EH (cell line): ENCODE data around the gene CGREF1.

Experiments used
- DNase-seq: peaks from one replicate; pipeline ENCODE4 v3.0.0-alpha.2; 2015; ENCODE audit warnings: low read depth

The CGREF1 gene

DNA sequence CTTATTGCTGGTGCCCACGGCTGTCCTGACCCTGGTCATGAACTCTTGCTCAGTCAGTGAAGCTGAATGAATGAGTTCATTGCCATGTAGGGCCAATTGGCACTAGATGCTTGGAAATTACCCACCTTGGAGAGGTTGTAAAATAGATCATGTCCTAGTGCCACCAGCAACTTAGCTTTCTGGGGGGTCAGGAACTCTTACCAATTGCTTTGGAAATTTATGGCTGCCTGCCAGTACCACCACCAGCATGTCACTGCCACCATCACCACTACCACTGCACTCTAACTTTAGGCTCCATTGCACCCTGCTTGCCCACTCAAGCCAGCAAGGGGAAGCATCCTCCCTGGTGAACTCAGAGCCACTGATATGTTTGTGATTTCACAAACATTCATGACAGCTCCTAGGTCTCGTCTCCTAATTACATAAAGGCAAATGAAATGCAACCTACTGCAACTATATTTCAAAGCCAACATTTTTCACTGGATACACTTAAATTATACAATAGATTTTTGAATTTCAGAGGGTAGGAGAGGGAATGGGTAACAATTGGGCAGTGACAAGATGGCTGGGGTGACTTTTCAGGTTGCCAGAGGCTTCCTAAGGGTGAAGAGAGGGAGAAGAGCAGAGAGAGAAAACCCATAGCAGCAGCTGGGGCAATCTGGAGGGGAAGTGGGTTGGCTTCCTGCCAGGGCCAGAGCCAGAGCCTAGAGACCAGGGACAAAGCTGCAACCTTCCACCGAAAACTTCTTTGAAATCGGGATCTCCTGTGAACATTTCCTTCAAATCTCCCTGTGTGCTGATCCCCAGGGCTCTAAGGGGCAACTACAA is 44.0 kb downstream of the CGREF1 start:
- no peak for DNase-seq

DNA sequence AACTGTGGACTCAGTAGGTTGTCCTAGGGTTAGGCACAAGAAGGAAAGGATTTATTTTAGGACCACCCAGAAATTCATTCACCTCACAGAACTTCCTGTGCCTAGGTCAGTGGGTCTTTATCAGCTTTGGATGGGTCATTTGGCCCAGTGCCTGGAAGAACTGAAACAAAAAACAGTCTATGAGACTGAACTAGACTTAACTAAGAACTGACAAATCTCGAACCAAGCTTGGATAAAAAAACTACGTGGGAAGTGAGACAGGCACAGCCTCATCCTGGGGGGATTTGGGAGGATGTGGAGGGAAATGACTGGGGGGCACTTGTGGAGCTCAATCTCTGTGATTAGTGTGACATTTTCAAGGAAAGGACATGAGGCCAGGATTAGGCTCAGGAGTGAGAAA is 45.1 kb downstream of the CGREF1 start:
- DNase-seq, result no peak

DNA sequence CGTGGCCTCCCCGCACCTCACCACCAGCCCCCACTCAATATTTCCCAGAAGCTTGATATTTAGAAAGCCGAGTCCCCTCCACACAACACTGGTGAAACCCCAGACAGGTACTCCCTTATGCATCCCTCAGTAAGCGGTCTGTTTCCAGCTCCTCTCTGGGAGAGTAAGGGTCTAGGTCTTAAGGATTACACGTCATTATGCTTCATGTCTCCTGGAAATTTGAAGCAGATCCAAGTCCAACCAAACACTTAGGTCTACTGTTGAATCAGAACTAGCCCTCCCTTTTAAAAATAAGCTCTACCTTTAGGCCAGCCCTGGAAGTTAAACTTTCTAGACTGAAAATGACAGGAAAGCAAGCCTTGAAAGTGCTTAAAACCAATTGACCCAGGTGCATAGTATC is 46.0 kb downstream of the CGREF1 start:
- no peak for DNase-seq

DNA sequence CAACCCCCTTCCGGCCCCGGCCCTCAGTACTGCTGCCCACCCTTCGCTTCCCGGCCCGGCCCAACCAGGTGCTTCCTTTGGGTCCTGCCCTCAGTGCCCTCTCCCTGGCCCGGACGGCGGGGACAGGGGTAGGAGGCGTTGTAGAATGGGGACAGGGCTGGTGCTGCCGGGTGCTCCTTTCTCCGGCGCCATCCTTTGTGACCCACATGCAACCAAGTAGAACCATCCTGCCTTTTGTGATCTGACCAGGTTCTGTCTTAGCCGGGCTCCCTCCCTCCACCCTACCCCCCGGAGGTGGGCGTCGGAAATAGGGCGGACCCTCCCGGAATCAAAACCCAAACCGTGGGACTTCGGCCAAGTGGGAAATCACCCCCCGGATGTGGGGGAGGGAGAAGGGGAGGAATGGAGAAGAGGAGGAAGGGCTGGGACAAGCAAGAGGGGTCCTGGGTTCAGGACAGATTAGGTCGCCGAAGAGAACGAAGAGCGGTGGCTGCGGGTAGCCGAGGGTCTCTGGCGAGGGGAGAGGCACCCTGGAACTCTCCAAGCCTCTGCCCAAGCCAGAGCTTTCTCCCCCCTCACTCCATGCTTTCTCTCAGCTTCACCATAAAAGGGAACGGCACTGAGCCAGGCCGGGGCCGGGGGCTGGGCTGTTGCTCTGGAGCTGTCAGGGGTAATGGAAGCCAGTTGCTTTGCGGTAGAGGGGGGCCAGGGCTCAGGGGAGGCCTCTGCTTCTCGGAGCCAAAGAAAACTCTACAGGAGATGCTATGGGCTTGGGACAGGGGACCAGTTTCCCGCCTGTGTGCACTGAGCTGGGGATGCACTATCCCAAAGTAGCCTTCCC is 46.7 kb downstream of the CGREF1 start:
- peak; percentile 72 for DNase-seq

DNA sequence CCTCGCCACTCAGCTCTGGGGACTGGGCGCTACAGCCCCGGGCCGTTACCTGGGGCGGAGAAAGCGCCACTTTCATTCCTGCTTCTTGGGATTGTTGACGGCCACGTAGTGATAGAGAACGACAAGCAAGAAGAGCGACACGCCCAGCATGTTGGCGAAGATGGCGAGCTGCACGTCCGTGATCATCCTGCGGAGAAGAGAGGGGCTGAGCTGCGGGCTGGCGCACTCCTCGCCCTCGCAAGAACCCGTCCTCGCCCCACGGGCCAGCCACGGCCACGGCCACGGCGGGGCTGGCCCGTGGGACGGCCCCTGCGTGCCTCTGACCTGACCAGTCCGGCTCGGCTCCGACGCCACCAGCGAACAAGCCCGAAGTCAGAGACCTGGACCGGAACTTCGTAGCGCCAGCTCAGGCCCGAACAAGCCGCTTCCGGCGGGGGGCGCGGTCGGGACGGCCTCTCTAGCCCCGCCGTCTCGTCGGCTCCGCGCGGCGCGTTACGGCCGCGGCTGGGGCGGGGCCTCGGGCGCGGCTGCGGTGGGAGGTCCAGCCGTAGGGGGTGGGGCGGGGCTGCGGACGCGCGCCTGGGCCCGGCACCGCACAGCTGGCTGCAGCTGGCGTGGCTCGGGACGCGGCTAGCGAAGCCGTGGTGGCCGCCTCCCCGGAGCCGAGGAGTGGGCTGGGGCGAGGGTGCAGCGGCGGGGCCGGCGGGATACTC is 47.5 kb downstream of the CGREF1 start, which contains the start of gene OST4:
TSS of gene OST4 (minus strand) at position 378 of the 713 bp plus-strand sequence.
- peak; percentile 94 for DNase-seq

DNA sequence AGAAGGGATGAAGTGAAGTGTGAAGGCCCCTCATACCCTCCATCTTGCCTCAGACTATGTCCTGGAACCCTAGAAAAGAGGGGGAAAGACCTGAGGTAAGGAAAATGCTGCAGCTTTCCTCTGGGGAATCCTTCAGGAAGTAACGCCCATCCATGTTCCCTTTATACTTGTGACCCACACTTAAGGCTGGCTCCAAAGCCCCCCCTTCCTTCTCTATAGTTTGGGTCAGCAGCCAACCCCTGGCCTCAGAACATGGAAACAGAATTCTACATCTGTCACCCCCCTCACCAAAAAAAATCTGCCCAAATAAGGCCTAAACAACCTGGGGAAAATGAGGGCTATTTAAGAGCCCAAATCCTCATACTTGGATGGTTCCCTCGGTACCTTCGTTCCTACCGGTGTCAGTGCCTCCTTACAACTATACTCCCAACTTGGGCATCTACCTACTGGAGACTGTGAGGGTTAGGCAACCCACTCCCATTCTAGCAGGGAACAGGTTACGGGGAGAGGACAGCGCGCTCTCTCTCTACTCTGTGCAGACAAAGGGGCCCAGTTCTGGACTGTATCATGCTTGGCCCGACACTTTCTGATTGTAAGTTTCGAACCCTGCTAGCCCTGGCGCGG is 48.2 kb downstream of the CGREF1 start:
- DNase-seq, result no peak

DNA sequence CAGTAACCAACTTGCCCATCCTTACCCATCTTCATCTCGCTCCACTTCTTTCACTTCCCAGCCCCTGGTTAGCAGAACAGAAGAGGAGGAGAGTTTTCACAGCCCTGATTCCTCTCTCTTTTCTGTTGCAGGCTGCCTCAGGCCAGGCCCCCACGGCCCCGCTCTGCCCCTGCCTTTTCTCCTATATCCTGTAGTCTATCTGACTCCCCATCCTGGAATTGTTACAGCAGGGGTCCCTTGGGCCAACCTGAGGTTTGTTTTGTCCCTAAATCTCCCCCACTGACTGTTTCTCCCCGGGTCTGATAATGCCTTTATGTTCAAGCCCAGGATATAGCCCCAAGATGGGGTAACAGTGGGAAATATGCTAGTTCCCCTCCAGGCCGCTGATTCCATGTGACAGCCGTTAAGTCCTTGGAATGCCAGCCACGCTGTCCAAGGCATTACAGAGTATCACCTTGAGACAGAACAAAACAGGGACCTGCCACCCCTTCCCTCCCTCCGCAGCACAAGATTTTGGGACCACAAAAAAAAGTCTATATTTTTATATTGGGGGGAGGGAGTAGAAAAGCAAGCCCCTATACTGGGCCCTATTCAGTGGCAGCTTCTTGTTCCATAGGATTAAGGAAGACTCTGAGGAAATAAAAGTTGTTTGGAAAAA is 48.8 kb downstream of the CGREF1 start:
- no peak for DNase-seq

DNA sequence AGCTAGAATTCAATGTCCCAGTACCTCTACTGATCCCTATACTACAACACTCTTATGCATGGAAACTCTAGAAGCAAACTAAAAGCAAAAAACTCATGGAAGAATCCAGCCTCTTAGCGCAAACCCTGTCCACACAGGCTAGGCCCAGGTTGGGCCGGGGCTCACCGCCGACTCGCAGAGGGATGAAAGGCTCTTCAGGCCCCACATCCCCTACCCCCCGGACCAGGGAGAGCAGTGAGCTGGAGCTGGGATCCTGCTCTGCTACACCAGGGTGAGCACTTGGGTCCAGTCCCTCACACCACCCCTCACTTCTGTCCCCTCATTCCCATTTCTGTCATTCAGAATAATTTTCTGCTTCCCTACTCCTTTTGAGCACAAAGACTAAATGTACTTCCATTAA is 49.5 kb downstream of the CGREF1 start:
- DNase-seq, result no peak

DNA sequence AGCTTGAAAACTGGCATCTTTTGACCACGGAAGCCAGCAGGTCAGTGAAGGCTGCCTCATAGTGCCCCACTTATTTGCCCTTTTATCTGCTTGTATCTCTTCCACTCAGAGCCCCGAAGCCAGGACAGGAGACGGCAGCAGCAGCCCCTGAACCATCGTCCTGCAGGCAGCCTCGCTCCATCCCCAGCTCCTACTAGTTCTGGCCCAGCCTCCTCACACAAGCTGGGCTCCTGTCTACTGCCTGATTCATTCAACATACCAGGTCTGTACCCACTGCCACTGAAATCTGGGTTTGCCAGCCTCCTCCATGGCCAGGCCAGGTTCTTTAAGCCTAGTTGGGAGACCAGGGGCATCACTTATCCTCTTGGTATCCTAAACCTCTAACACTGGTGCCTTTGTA is 51.5 kb downstream of the CGREF1 start:
- no peak for DNase-seq

DNA sequence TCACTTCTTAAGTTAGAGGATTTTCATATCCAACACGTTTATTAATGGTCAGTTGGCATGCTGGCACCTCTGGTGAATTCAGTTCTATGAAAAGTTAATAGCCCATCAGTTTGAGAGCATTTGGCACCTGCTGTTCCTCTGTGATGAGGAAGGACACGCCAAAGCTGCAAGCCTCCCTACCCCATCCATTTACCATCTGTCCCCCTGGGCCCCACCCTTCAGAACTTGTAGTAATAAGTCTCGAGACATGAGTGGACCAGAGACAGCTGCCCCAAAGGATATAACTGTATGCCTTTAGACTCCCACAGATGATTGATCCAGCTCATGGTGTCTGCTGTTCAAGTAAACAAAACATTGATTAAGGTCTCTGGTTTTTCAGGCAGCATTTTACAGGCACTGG is 53.8 kb downstream of the CGREF1 start:
- no peak for DNase-seq

DNA sequence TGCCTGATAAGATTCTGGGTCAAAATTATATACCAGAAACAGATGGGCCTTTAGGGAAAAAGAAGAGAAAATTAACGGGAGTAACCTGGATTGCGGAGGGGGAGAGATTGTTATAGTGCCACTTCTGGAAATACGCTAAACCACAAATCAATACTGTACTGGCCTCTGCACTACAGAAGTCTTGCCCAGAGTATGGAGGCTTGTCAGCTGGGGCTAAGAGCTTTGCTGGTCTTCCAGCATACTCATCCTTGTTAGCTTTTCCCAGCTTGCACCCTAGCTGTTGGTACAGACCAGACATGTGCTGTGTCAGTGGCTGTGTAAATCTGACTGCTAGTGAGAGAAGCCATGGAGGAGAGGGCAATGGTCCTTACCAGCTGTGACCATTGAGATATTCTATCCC is 58.6 kb downstream of the CGREF1 start:
- DNase-seq, result no peak

DNA sequence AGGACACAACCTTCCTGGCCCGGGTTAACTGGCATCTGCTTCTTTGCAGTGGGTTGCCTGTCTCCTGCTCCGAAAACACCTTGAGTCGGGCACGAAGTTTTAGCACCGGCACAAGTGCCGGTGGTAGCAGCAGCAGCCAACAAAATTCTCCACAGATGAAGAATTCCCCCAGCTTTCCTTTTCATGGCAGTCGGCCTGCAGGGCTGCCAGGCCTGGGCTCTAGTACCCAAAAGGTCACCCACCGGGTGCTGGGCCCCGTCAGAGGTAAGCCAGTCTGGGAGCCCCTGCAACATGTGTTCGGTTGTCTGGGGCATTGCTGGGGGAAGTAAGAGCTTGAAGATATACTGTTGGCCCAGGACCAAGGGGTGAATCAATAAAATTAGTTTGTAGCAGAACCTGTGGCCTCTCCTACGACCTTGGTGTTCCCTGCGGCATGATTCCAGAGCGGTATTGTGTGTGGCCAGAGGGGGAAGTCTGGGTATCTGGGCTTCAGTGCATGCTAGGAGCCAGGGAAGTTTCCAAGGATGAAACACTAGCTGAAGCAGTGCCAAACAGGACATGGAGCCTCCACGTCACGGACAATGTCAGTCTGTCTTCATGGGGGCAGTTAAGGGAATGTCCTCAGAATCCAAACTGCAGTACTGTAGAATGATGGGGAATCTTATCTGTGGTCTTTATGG is 59.6 kb downstream of the CGREF1 start:
- DNase-seq, result no peak

DNA sequence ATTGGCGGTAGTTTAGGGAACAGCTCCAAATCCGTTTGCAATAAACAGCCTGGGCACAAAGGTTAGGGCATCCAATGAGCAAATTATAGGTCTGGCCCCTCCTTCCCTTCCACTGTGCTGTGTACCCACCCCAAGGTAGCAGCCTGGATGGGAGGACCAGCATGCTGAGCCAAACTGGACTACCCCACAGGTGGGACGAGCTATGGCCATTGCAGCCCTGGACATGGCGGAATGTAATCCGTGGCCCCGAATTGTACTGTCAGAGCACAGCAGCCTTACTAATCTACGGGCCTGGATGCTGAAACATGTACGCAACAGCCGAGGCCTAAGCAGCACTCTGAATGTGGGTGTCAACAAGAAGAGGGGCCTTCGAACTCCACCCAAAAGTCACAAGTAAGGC is 60.7 kb downstream of the CGREF1 start:
- no peak for DNase-seq

DNA sequence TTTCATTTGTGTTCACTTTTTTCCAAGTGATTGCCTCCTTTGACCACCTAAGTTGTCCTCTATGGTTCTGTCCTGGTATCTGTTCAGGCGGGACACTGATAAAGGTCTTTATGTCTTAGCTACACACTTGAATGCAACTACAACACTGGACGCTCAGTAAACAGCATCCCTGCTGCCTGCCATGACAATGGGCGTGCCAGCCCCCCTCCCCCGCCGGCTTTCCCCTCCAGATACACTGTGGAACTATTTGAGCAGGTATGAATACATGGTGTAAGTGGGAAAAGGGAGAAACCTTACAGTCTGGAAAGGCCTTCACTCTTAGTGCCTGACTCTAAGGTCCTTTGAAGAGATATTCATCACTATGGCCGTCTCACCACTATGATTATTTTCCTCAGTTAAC is 61.7 kb downstream of the CGREF1 start:
- DNase-seq, result no peak

DNA sequence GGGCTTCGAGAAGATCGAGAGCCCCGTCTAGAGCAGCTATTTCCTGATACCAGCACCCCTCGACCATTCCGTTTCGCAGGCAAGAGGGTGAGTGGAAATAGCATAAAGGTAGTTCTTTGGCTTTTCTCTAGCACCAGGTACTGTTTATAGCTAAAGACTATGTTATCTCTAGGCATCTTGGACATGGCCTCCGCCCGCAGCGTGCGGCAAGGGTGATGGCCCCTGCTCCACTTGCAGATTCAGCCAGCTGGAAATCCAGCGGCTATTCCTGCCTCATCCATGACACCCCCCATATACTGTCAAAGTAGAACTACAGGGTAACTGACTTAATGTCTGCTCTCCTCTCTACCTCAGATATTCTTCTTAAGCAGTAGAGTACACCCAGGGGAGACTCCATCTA is 64.2 kb downstream of the CGREF1 start:
- DNase-seq, result no peak

DNA sequence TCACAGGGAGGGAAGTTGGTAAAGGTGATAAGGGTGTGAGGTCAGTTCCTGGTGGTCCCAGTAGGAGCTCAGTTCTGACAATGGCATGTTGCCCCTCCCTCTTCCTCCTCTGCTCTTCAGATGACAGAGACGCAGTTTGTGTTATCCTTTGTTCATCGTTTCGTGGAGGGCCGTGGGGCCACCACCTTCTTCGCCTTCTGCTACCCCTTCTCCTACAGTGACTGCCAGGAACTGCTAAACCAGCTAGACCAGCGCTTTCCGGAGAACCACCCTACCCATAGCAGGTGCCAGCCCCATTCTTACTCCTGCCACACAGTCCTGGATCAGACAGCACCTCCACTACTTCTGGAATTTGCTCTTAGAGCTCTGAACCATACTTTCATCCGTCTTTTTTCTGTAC is 65.2 kb downstream of the CGREF1 start:
- DNase-seq, result no peak

DNA sequence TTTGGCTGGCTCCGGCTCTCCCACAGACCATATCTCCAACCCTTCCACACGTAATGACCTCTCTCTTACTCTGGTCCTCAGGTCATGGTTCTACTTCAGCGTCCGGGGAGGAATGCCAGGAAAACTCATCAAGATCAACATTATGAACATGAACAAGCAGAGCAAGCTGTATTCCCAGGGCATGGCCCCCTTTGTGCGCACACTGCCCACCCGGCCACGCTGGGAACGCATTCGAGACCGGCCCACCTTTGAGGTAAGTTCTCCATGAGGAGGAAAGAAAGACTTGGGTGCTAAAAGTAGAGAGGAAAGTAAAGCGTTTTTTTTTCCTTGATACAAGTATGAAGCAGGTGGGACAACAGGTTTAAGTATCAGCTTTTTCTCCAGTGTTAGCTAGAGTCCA is 65.6 kb downstream of the CGREF1 start:
- no peak for DNase-seq

DNA sequence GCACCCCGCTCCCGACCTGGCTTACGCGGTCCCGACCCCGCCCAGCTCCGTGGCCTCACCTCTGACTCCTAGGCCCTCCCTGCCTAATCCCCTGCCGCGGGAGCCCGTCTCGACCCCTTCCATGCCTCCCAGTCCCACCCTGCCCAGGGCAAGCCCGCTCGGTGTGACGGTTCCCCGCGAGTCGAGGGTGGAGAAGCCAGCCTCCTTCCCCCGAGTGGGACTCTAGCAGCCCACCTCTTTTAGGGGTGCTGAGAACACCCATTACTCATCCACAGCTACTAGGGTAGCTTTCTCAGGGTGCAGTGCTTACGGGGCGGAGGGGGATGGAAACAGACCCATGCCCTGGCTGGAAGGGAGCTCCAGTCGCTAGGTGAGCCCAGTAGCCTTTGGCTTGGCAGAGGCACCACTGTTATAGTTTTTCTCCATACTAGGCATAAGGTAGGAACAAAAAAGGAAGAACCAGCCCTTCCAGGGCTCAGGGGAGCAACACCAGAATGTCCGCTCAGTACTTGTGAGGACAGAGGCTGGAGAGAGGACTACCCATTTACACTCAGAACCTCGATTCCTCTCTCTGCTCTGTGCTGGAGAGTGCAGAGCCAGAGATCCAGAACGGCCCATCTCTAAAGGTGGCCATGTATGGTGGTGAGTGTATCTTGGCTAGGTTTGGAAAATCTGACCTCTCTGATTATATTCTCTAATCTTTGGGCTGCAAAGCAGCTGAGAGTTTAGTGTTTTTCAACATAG is 66.9 kb downstream of the CGREF1 start:
- peak; percentile 23 for DNase-seq

DNA sequence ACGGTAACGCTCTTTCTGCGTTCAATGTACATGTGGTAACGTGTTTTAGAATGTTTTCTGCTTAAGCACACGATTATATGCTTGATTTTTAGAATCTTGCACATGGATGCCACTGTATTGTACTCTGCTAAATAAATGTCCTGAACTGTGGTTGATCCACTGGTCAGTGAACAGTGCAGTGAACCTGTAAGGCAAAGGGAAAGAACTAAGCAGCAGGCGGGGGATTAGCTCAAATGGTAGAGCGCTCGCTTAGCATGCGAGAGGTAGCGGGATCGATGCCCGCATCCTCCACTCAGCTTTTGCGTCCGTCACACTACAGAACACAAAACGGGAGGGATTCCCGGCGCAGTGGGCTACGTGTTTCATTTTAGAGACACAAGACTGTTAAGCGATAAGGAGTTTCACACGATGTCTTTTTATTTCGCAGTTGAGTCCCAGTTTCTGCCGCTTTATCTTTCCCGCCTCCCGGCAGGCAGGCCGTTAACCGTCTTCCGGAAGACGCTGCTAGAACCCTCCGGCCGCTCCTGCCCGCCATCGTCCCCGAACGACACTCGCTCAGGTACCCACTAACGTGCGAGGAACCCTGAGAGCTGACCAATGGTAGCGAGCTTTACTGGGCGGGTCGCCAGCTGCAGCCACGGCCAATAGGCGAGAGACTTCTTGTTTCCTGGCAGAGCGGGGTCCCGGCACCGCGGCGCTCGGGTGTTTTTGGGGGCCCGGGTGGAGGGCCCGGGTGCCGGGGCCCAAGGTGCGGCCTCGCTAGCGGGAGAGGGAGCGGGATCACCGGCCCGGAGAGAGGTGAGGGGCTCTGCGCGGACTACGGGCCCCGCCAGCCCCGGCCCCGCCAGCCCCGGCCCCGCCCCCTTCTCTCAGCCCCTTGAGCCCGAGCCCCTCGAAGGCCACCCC is 67.7 kb downstream of the CGREF1 start, which contains the start of gene AGBL5:
TSS of gene AGBL5 (plus strand) at position 673 of the 906 bp plus-strand sequence. CDS start 1,291 bp downstream, outside the sequence.
- peak; percentile 92 for DNase-seq
